Activated CD8-positive, alpha-beta memory T cell treated with anti-CD3 and anti-CD28 coated beads for 1 hour (primary cell): Measurements from ENCODE around the gene CDH24.

Experiments
- DNase-seq, 2 donors: peaks; one replicate each; pipeline ENCODE4 v3.0.0-alpha.2; 2020; ENCODE audit warnings: low read depth in 1 of 2; ENCODE audit errors: extremely low read depth in 1 of 2

The CDH24 gene

GRCh38 chr14:23066855-23067744, 9.8 kb upstream of the CDH24 start:
- DNase-seq: no peak

GRCh38 chr14:23066368-23066767, 9.0 kb upstream of the CDH24 start:
- no peak for DNase-seq

- DNase-seq: no peak
Measured at GRCh38 chr14:23063601-23064000, 6.3 kb upstream of the CDH24 start.

- no peak for DNase-seq
Measured at GRCh38 chr14:23062002-23062401, 4.7 kb upstream of the CDH24 start.

- DNase-seq: no peak
Measured at GRCh38 chr14:23060536-23061260, 3.4 kb upstream of the CDH24 start.

- DNase-seq: no peak
Measured at GRCh38 chr14:23058654-23059504, 1.6 kb upstream of the CDH24 start.

GRCh38 chr14:23057757-23058653, 685 bp upstream of the CDH24 start:
- peak; percentile 71 to 82 for DNase-seq

GRCh38 chr14:23056145-23056955, 970 bp downstream of the CDH24 start:
- DNase-seq: peak; percentile 19 to 54

- no peak for DNase-seq
Measured at GRCh38 chr14:23055621-23056144, 1.6 kb downstream of the CDH24 start.

GRCh38 chr14:23055147-23055550, 2.2 kb downstream of the CDH24 start:
- DNase-seq: no peak

- no peak for DNase-seq
Measured at GRCh38 chr14:23054000-23054811, 3.1 kb downstream of the CDH24 start.

- no peak for DNase-seq
Measured at GRCh38 chr14:23053426-23053825, 3.9 kb downstream of the CDH24 start.

- no peak for DNase-seq
Measured at GRCh38 chr14:23052671-23053070, 4.6 kb downstream of the CDH24 start.

GRCh38 chr14:23052182-23052623, 5.1 kb downstream of the CDH24 start:
- DNase-seq: no peak

- DNase-seq: no peak
Measured at GRCh38 chr14:23051141-23052057, 5.9 kb downstream of the CDH24 start.

GRCh38 chr14:23049011-23049410, 8.3 kb downstream of the CDH24 start:
- no peak for DNase-seq
